GM12891 (cell line): Measurements from ENCODE around the gene DAO. TPM values are rescaled to one million over a fixed set of nuclear protein-coding genes. Genes with fewer than 3 reads are reported as not detected.

Source experiments
- DNase-seq: peaks from one replicate; pipeline ENCODE4 v3.0.0; 2011; ENCODE audit warnings: low spot score; ENCODE audit not compliant: insufficient read length
- FAIRE-seq: peaks from 2 replicates; lab custom pipeline; 2011; peaks lifted over from hg19 to GRCh38; lab: Jason Lieb, UNC
- PAX5 ChIP-seq: IDR thresholded peaks from 2 replicates; pipeline ENCODE4 v1.6.1; 2011; ENCODE audit warnings: low read length, moderate library complexity, mild to moderate bottlenecking; ENCODE audit not compliant: insufficient read depth, severe bottlenecking
- POLR2A ChIP-seq: IDR thresholded peaks from 2 replicates; pipeline ENCODE4 v1.6.1; 2011; ENCODE audit warnings: low read depth, low read length, control low read depth
- POLR2AphosphoS5 ChIP-seq: IDR thresholded peaks from 2 replicates; pipeline ENCODE4 v1.6.1; 2011; ENCODE audit warnings: low read depth, low read length, control low read depth
- POU2F2 ChIP-seq: IDR thresholded peaks from 2 replicates; pipeline ENCODE4 v1.6.1; 2011; ENCODE audit warnings: low read depth, mild to moderate bottlenecking, control low read depth, low read length, moderate library complexity
- SPI1 ChIP-seq: IDR thresholded peaks from 2 replicates; pipeline ENCODE4 v1.6.1; 2011; ENCODE audit warnings: low read depth, low read length, control low read depth
- TAF1 ChIP-seq: IDR thresholded peaks from 2 replicates; pipeline ENCODE4 v1.6.1; 2011; ENCODE audit warnings: low read depth, low read length, control low read depth
- polyA plus RNA-seq: library from polyadenylated mRNA; unstranded; fragments of >200 nt; gene quantifications from one replicate; pipeline ENCODE4 v1.2.1, GENCODE V29; 2012; ENCODE audit warnings: low read depth, missing spikeins, inconsistent platforms; ENCODE audit not compliant: missing spikeins

Gene DAO
- polyA plus RNA-seq: not detected

- FAIRE-seq (no peak), DNase-seq (no peak)
- no peak for TF ChIP-seq PAX5
- no peak for TF ChIP-seq POU2F2
- no peak for TF ChIP-seq POLR2AphosphoS5
- TF ChIP-seq POLR2A: no peak
- no peak for TF ChIP-seq SPI1
- no peak for TF ChIP-seq TAF1
Observed at GRCh38 chr12:108879615-108880254, at the start of gene DAO. TSS of gene DAO (plus strand) at chr12:108880092. CDS start at chr12:108885007, 4,915 bp downstream.

DNA sequence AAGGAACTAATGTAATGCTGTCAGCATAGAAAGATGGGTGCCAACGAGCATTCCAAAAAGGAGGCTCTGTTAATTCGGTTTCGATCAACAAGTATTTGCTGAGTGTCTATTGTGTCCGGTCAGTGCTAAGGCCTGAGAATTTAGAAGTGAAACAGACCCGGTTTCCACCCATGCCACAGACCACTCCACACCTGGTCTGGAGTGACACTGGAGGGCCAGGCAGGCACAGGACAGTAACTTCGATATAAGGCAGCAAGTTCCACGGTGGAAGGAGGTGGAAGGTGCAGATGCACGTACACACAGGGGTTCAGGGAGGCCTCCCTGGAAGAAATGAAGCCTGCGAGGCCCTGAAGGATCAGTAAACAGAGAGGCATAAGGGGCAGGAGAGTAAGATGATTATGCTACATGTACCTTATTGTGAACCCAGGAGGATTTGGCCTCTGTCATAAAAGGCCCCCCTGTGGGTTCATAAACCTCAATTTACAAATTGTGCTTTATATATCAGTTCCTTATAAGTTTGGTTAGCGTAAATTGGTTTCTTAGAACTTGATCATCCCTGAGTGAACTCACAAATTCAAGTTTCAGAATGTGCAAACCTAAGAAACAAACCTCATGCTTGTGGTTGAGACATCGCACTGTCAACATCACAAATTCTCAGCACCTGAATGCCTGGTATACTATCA is 48.4 kb upstream of the DAO start:
- TF ChIP-seq SPI1 (peak; percentile 72), PAX5 (no peak)
- DNase-seq (no peak), FAIRE-seq (peak; percentile 43)

DNA sequence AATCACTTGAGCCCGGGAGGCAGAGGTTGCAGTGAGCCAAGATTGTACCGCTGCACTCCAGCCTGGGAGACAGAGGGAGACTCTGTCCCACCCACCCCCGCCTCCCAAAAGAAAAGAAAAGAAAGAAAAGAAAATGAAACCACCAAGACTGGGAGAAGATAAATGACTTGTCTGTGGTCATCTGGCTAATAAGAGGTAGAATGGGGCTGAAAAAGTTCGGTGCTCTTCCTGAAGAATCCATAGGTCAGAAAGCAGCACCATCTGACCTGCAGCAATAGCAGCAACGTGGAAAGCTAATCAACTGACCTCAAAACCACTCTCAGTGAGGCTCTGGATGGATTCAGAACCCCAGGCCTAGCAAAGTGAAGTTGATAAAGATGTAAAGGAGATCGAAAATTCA is 47.7 kb upstream of the DAO start:
- no peak for TF ChIP-seq POLR2AphosphoS5
- no peak for TF ChIP-seq TAF1
- DNase-seq: no peak
- FAIRE-seq: no peak

GRCh38 chr12:108832730-108833354 is 47.0 kb upstream of the DAO start:
- FAIRE-seq: no peak
- no peak for DNase-seq
- TF ChIP-seq PAX5: no peak
- TF ChIP-seq POU2F2: no peak
- no peak for TF ChIP-seq TAF1
- TF ChIP-seq SPI1: no peak
- TF ChIP-seq POLR2A: no peak
- TF ChIP-seq POLR2AphosphoS5: no peak

- no peak for TF ChIP-seq PAX5
- no peak for TF ChIP-seq SPI1
- TF ChIP-seq POU2F2: no peak
- TF ChIP-seq POLR2A: no peak
- TF ChIP-seq TAF1: no peak
- no peak for TF ChIP-seq POLR2AphosphoS5
- FAIRE-seq (no peak), DNase-seq (no peak)
Observed at GRCh38 chr12:108833355-108833733, 46.5 kb upstream of the DAO start.

- no peak for DNase-seq
- no peak for TF ChIP-seq POLR2A
- no peak for TF ChIP-seq TAF1
- no peak for TF ChIP-seq SPI1
- TF ChIP-seq POLR2AphosphoS5: no peak
- no peak for TF ChIP-seq PAX5
- TF ChIP-seq POU2F2: no peak
- no peak for FAIRE-seq
Observed at GRCh38 chr12:108833757-108834472, 46.0 kb upstream of the DAO start.

DNA sequence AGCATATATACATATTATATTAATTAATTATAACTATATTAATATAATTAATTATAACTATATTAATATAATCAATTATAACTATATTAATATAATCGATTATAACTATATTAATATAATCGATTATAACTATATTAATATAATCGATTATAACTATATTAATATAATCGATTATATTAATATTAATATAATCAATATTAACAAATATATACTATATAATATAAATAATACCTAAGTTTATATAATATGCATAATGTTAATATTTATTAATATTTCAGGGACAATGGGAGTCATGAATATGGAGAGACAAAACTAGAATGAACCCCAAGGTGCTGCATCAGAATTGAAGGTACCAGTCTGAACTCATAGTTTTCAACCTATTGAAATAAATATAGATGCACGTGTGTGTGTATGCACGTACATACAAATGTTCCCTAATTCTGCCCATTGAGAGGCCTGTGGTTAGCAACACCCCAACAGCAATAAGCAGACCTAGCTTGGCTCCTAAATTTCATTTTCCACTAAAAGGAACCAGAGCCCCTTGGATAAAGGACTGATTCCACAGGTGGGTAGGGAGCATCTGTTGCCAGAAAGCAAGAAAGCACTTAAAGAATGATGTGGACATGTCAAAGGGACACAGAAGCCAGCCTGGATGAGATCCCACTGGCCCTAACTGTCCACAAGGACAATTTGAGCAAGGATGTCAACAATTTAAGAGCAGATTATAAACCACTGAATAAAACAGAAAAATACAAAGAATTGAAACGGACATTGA is 43.8 kb upstream of the DAO start:
- TF ChIP-seq POLR2A (no peak), POU2F2 (no peak), SPI1 (no peak), POLR2AphosphoS5 (no peak)
- FAIRE-seq (no peak), DNase-seq (no peak)

- TF ChIP-seq TAF1: no peak
- TF ChIP-seq PAX5: no peak
- TF ChIP-seq POU2F2: no peak
- no peak for TF ChIP-seq POLR2AphosphoS5
- no peak for TF ChIP-seq SPI1
- TF ChIP-seq POLR2A: no peak
- DNase-seq (no peak), FAIRE-seq (no peak)
Observed at GRCh38 chr12:108837239-108837638, 42.7 kb upstream of the DAO start.

- no peak for DNase-seq
- FAIRE-seq: no peak
- no peak for TF ChIP-seq POLR2A
- TF ChIP-seq SPI1: no peak
- TF ChIP-seq PAX5: no peak
- TF ChIP-seq TAF1: no peak
- no peak for TF ChIP-seq POU2F2
- no peak for TF ChIP-seq POLR2AphosphoS5
Observed at GRCh38 chr12:108837680-108838079, 42.2 kb upstream of the DAO start.
